Measurements from ENCODE around the gene CRYAA. TPM values are rescaled to one million over a fixed set of nuclear protein-coding genes. Genes with fewer than 3 reads are reported as not detected.

The CRYAA gene
- total RNA-seq, 1 donor from 2014 or later, result not detected

- no peak for DNase-seq (ENCODE audit: extremely low spot score, unreplicated experiment)
- Mint-ChIP-seq H3K9me3 (ENCODE audit: unreplicated experiment) (peaks cover 23% of the 10 kb centered on the region), H3K4me1 (ENCODE audit: unreplicated experiment) (peaks cover 32% of the 10 kb centered on the region), H3K4me3 (ENCODE audit: unreplicated experiment) (no peak overlapping the region), H3K27me3 (ENCODE audit: unreplicated experiment) (peaks cover 34% of the 10 kb centered on the region), H3K36me3 (ENCODE audit: unreplicated experiment) (peaks cover 9% of the 10 kb centered on the region), H3K27ac (ENCODE audit: unreplicated experiment) (no peak overlapping the region)
- no peak for TF ChIP-seq CTCF (IDR thresholded peaks at IDR 0.05)
Measured at GRCh38 chr21:43196826-43197225, 28.0 kb downstream of the CRYAA start.

- Mint-ChIP-seq H3K4me3 (ENCODE audit: unreplicated experiment) (no peak overlapping the region), H3K4me1 (ENCODE audit: unreplicated experiment) (peaks cover 32% of the 10 kb centered on the region), H3K27me3 (ENCODE audit: unreplicated experiment) (peaks cover 26% of the 10 kb centered on the region), H3K36me3 (ENCODE audit: unreplicated experiment) (peaks cover 10% of the 10 kb centered on the region), H3K27ac (ENCODE audit: unreplicated experiment) (no peak overlapping the region), H3K9me3 (ENCODE audit: unreplicated experiment) (peaks cover 24% of the 10 kb centered on the region)
- no peak for TF ChIP-seq CTCF (IDR thresholded peaks at IDR 0.05)
- no peak for DNase-seq (ENCODE audit: extremely low spot score, unreplicated experiment)
Measured at GRCh38 chr21:43198376-43198775, 29.6 kb downstream of the CRYAA start.

GRCh38 chr21:43201491-43201890 is 32.7 kb downstream of the CRYAA start:
- peaks cover 24% of the 10 kb centered on the region for H3K9me3 Mint-ChIP-seq (ENCODE audit: unreplicated experiment)
- no peak overlapping the region for H3K27ac Mint-ChIP-seq (ENCODE audit: unreplicated experiment)
- no peak for TF ChIP-seq CTCF (IDR thresholded peaks at IDR 0.05)
- DNase-seq (ENCODE audit: extremely low spot score, unreplicated experiment), result no peak
- peaks cover 8% of the 10 kb centered on the region for H3K4me1 Mint-ChIP-seq (ENCODE audit: unreplicated experiment)
- peaks cover 33% of the 10 kb centered on the region for H3K27me3 Mint-ChIP-seq (ENCODE audit: unreplicated experiment)
- peaks cover 10% of the 10 kb centered on the region for H3K36me3 Mint-ChIP-seq (ENCODE audit: unreplicated experiment)
- no peak overlapping the region for H3K4me3 Mint-ChIP-seq (ENCODE audit: unreplicated experiment)

GRCh38 chr21:43203591-43203990 is 34.8 kb downstream of the CRYAA start:
- Mint-ChIP-seq H3K27me3 (ENCODE audit: unreplicated experiment) (peaks cover 39% of the 10 kb centered on the region), H3K9me3 (ENCODE audit: unreplicated experiment) (peaks cover 19% of the 10 kb centered on the region), H3K4me1 (ENCODE audit: unreplicated experiment) (no peaks in the 10 kb centered on the region), H3K27ac (ENCODE audit: unreplicated experiment) (no peak overlapping the region), H3K4me3 (ENCODE audit: unreplicated experiment) (no peak overlapping the region), H3K36me3 (ENCODE audit: unreplicated experiment) (peaks cover 5% of the 10 kb centered on the region)
- no peak for TF ChIP-seq CTCF (IDR thresholded peaks at IDR 0.05)
- DNase-seq (ENCODE audit: extremely low spot score, unreplicated experiment), result peak; percentile 69

- H3K27ac Mint-ChIP-seq (ENCODE audit: unreplicated experiment), result no peak overlapping the region
- peak; percentile 71 for DNase-seq (ENCODE audit: extremely low spot score, unreplicated experiment)
- peaks cover 3% of the 10 kb centered on the region for H3K36me3 Mint-ChIP-seq (ENCODE audit: unreplicated experiment)
- peaks cover 36% of the 10 kb centered on the region for H3K27me3 Mint-ChIP-seq (ENCODE audit: unreplicated experiment)
- no peaks in the 10 kb centered on the region for H3K4me1 Mint-ChIP-seq (ENCODE audit: unreplicated experiment)
- TF ChIP-seq CTCF (IDR thresholded peaks at IDR 0.05), result no peak
- peaks cover 11% of the 10 kb centered on the region for H3K9me3 Mint-ChIP-seq (ENCODE audit: unreplicated experiment)
- H3K4me3 Mint-ChIP-seq (ENCODE audit: unreplicated experiment), result no peak overlapping the region
Measured at GRCh38 chr21:43204638-43205037, 35.8 kb downstream of the CRYAA start.

Measured in osteocyte (in vitro differentiated cells).